OCI-M2 (cell line): ENCODE data around the gene NRXN2.
"Not testable (repeated sequence)": the region's sequence is repeated elsewhere in the genome, so short reads cannot be mapped to it uniquely, and the experiment has no call there.

Experiments
- DNase-seq: peaks from one replicate; lab custom pipeline; 2025; ENCODE audit not compliant: unreplicated experiment; lab: John Stamatoyannopoulos, UW

Gene NRXN2

GRCh38 chr11:64569300-64569970, 153.6 kb downstream of the NRXN2 start:
- DNase-seq: no peak

- DNase-seq: no peak
Measured at GRCh38 chr11:64568584-64569140, 154.3 kb downstream of the NRXN2 start.

- no peak for DNase-seq
Measured at GRCh38 chr11:64568041-64568571, 154.9 kb downstream of the NRXN2 start.

- no peak for DNase-seq
Measured at GRCh38 chr11:64566915-64567891, 155.8 kb downstream of the NRXN2 start.

- no peak for DNase-seq
Measured at GRCh38 chr11:64566042-64566914, 156.7 kb downstream of the NRXN2 start.

- no peak for DNase-seq
Measured at GRCh38 chr11:64564947-64565889, 157.8 kb downstream of the NRXN2 start.

GRCh38 chr11:64564419-64564818, 158.6 kb downstream of the NRXN2 start:
- DNase-seq: no peak

GRCh38 chr11:64563966-64564365, 159.0 kb downstream of the NRXN2 start:
- DNase-seq: no peak

GRCh38 chr11:64562723-64563351, 160.2 kb downstream of the NRXN2 start:
- DNase-seq: no peak

- DNase-seq: no peak
Measured at GRCh38 chr11:64561984-64562722, 160.8 kb downstream of the NRXN2 start.

- DNase-seq: not testable (repeated sequence)
Measured at GRCh38 chr11:64561429-64561828, 161.6 kb downstream of the NRXN2 start.

GRCh38 chr11:64560941-64561340, 162.1 kb downstream of the NRXN2 start:
- DNase-seq: no peak

- DNase-seq: no peak
Measured at GRCh38 chr11:64560139-64560771, 162.7 kb downstream of the NRXN2 start.

GRCh38 chr11:64559351-64560138, 163.5 kb downstream of the NRXN2 start:
- DNase-seq: no peak

GRCh38 chr11:64558869-64559268, 164.1 kb downstream of the NRXN2 start:
- no peak for DNase-seq

- no peak for DNase-seq
Measured at GRCh38 chr11:64558065-64558745, 164.8 kb downstream of the NRXN2 start.
